ENCODE data around the gene RAB44. TPM values are rescaled to one million over a fixed set of nuclear protein-coding genes. Genes with fewer than 3 reads are reported as not detected.

Gene RAB44
- total and polyA plus RNA-seq, 4 donors: 0.05 to 0.59 (median 0.06) TPM; not detected in 1

DNA sequence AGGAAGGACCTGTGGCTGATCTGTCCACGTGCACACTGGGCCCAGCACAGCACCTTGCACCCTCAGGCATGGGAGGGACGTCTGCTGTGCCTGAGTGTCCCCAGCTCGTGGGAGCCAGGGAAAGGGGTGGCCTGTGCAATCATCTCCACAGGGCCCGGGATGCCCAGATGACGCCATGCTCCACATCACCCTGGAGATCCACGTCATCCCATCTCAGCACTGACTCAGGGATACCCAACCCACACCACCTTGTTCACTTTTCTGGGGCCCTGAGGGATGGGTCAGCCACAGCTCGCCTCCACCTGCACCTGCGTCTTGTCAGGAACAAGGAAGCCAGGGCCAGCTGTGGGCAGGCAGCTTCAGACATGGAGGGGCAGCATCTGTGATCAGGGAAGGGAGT lies 48.2 kb downstream of the RAB44 start:
- no peak overlapping the region for H3K4me3 ChIP-seq (ENCODE audit: low read depth, low read length)
- H3K4me1 ChIP-seq (ENCODE audit: control insufficient read depth, insufficient read depth, low read length): peaks cover 3% of the 10 kb centered on the region
- H3K9me3 ChIP-seq (ENCODE audit: control insufficient read depth, insufficient read depth, low read length): peaks cover 3% of the 10 kb centered on the region
- 84% methylated on average over 6 of the region's 8 CpGs for WGBS (ENCODE audit: insufficient coverage)
- peaks cover 73% of the 10 kb centered on the region for H3K36me3 ChIP-seq (ENCODE audit: control insufficient read depth, insufficient read depth, low read length)
- DNase-seq (ENCODE audit: low read depth in 4 of 6, low spot score in 6 of 6): no peak
- H3K27me3 ChIP-seq (ENCODE audit: control insufficient read depth, insufficient read depth, low read length): no peaks in the 10 kb centered on the region
- H3K27ac ChIP-seq (ENCODE audit: low read depth, low read length): no peak overlapping the region

- WGBS (ENCODE audit: insufficient coverage): 70% methylated on average over 14 of the region's 14 CpGs
- Histone ChIP-seq H3K36me3 (ENCODE audit: control insufficient read depth, insufficient read depth, low read length) (peaks cover 75% of the 10 kb centered on the region), H3K4me1 (ENCODE audit: control insufficient read depth, insufficient read depth, low read length) (peaks cover 3% of the 10 kb centered on the region), H3K27ac (ENCODE audit: low read depth, low read length) (no peak overlapping the region), H3K27me3 (ENCODE audit: control insufficient read depth, insufficient read depth, low read length) (no peaks in the 10 kb centered on the region), H3K9me3 (ENCODE audit: control insufficient read depth, insufficient read depth, low read length) (peaks cover 3% of the 10 kb centered on the region), H3K4me3 (ENCODE audit: low read depth, low read length) (no peak overlapping the region)
- no peak for DNase-seq (ENCODE audit: low read depth in 4 of 6, low spot score in 6 of 6)
Measured at GRCh38 chr6:36746251-36746650, 48.6 kb downstream of the RAB44 start.

DNA sequence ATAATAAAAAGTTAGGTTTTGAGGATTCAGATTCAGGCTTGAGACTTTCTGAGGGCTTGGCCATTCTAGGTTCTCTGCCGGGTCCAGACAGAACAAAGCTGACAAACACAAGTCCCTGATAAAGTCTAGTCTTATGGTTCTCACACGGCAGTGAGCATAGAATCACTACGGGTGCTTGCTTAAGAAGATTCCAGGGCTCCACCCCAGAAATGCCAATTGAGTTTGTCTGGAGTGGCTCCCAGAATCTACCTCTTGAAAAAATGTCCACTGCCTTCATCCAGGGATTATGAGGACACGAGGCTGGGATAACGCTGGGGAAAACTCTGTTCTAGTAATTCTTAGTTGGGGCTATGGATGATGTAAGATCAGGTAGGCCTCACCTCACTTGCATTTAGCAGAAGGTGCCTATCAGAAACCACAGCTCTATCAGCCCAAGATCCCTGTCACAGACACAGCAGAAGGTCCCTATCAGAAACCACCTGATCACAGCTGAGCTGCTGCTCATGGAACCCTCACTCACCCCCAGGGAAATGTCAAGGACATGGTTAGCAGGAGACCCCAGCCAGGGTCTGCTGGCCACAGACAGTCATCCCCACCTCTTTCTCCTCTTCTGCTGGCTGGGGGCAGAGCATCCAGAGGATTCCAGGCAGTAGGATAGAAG lies 52.3 kb downstream of the RAB44 start:
- Histone ChIP-seq H3K27ac (ENCODE audit: low read depth, low read length) (no peak overlapping the region), H3K4me3 (ENCODE audit: low read depth, low read length) (no peak overlapping the region), H3K27me3 (ENCODE audit: control insufficient read depth, insufficient read depth, low read length) (no peaks in the 10 kb centered on the region), H3K36me3 (ENCODE audit: control insufficient read depth, insufficient read depth, low read length) (peaks cover 61% of the 10 kb centered on the region), H3K4me1 (ENCODE audit: control insufficient read depth, insufficient read depth, low read length) (no peaks in the 10 kb centered on the region), H3K9me3 (ENCODE audit: control insufficient read depth, insufficient read depth, low read length) (peaks cover 3% of the 10 kb centered on the region)
- no peak for DNase-seq (ENCODE audit: low read depth in 4 of 6, low spot score in 6 of 6)
- 91% methylated on average over 4 of the region's 5 CpGs for WGBS (ENCODE audit: insufficient coverage)

DNA sequence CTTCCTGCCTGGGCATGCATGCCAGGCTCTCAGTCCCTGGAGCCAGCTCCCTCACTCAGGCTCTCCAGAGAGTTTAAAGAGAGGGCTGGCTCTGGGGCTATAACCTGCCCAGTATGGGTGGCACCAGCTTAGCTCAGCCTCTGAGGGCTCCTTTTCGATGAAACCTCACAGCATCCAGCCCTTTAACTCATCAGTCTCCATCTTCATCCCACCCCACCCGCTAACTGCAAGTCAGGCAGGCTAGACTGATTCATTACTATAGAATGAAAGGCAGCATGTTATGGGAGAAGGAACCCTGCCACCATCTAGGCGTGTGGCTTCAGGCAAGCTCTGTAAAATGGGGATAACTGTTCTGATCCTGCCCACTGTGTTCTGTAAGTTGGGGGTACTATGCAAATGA lies 53.5 kb downstream of the RAB44 start:
- peaks cover 3% of the 10 kb centered on the region for H3K9me3 ChIP-seq (ENCODE audit: control insufficient read depth, insufficient read depth, low read length)
- 83% methylated on average over 2 of the region's 3 CpGs for WGBS (ENCODE audit: insufficient coverage)
- no peaks in the 10 kb centered on the region for H3K27me3 ChIP-seq (ENCODE audit: control insufficient read depth, insufficient read depth, low read length)

GRCh38 chr6:36751833-36752186 lies 54.2 kb downstream of the RAB44 start:
- Histone ChIP-seq H3K9me3 (ENCODE audit: control insufficient read depth, insufficient read depth, low read length) (peaks cover 3% of the 10 kb centered on the region), H3K36me3 (ENCODE audit: control insufficient read depth, insufficient read depth, low read length) (peaks cover 61% of the 10 kb centered on the region), H3K4me1 (ENCODE audit: control insufficient read depth, insufficient read depth, low read length) (no peaks in the 10 kb centered on the region), H3K27ac (ENCODE audit: low read depth, low read length) (no peak overlapping the region), H3K27me3 (ENCODE audit: control insufficient read depth, insufficient read depth, low read length) (no peaks in the 10 kb centered on the region), H3K4me3 (ENCODE audit: low read depth, low read length) (no peak overlapping the region)
- 92% methylated on average over 1 of the region's 1 CpG for WGBS (ENCODE audit: insufficient coverage)
- DNase-seq (ENCODE audit: low read depth in 4 of 6, low spot score in 6 of 6): no peak

More for the DNA sequence above, 53.5 kb downstream of the RAB44 start:
- Histone ChIP-seq H3K4me3 (ENCODE audit: low read depth, low read length) (no peak overlapping the region), H3K27ac (ENCODE audit: low read depth, low read length) (no peak overlapping the region), H3K4me1 (ENCODE audit: control insufficient read depth, insufficient read depth, low read length) (no peaks in the 10 kb centered on the region), H3K36me3 (ENCODE audit: control insufficient read depth, insufficient read depth, low read length) (peaks cover 60% of the 10 kb centered on the region)
- DNase-seq (ENCODE audit: low read depth in 4 of 6, low spot score in 6 of 6): no peak

DNA sequence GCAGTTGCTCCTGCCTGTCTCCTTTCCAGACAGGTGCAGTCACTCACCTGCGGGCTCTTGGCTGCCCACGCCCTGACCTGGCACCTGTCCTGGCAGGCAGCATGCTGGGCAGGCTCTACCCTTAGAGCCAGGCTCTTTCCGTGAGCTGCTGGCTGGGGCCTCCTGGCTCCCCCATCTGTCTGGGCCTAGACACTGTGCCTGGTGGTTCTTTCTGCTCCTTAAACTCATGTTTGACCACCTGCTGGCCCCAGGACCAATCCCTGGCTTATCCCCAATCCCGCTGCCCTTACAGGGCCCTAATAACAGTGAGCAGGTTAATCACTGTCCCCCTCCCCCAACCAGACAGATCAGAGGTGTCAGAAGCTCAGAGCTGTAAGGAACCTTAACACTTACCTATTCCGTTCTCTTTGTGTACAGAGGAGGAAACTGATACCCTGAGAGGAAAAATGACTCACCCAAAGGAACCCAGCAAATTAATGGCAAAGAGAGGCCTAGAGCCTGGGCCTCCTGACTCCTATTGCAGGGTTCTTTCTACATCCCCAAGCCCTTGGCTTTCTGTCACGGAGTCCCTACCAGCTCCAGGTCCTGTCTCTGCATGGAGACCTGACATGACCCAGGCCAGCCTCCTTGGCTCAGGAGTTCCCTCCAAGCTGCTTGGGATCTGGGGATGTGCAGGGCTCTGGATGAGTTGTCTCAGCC lies 54.7 kb downstream of the RAB44 start:
- Histone ChIP-seq H3K27me3 (ENCODE audit: control insufficient read depth, insufficient read depth, low read length) (no peaks in the 10 kb centered on the region), H3K36me3 (ENCODE audit: control insufficient read depth, insufficient read depth, low read length) (peaks cover 63% of the 10 kb centered on the region), H3K4me1 (ENCODE audit: control insufficient read depth, insufficient read depth, low read length) (no peaks in the 10 kb centered on the region), H3K9me3 (ENCODE audit: control insufficient read depth, insufficient read depth, low read length) (peaks cover 3% of the 10 kb centered on the region), H3K4me3 (ENCODE audit: low read depth, low read length) (no peak overlapping the region), H3K27ac (ENCODE audit: low read depth, low read length) (no peak overlapping the region)
- 91% methylated on average over 5 of the region's 6 CpGs for WGBS (ENCODE audit: insufficient coverage)
- no peak for DNase-seq (ENCODE audit: low read depth in 4 of 6, low spot score in 6 of 6)

DNA sequence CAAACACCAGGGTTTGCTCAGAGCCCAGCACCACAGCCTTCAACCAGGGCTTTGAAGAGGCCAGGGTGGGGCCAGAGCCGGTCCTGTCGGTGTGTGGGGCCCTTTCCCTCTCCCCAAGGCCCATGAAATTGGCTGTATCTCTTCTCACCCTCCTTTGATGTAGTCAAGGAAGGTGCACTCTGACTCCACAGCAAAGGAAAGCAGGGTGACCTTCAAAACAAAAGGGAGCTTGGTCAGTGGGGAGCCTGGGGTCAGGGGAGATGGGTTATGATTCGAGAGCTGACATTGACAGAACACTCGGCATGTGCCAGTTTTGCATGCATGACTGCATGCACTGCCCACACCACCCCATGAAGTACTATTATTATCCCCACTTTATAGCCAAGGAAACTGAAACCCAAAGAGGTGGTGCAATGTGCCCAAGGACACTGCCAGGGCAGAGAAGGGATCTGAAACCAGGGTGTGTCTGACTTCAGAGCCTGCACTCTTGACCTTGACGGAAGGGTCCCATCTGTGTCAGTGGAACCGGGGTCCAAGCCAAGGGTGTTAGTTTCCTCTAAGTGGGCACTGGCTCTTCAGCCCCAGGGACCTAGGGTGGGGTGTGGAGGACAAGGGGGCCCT lies 55.4 kb downstream of the RAB44 start:
- 72% methylated on average over 4 of the region's 6 CpGs for WGBS (ENCODE audit: insufficient coverage)

GRCh38 chr6:36753671-36754405 lies 56.2 kb downstream of the RAB44 start:
- no peak overlapping the region for H3K4me3 ChIP-seq (ENCODE audit: low read depth, low read length)
- H3K36me3 ChIP-seq (ENCODE audit: control insufficient read depth, insufficient read depth, low read length): peaks cover 65% of the 10 kb centered on the region
- H3K4me1 ChIP-seq (ENCODE audit: control insufficient read depth, insufficient read depth, low read length): peaks cover 4% of the 10 kb centered on the region
- H3K27me3 ChIP-seq (ENCODE audit: control insufficient read depth, insufficient read depth, low read length): no peaks in the 10 kb centered on the region
- DNase-seq (ENCODE audit: low read depth in 4 of 6, low spot score in 6 of 6): no peak
- 85% methylated on average over 4 of the region's 7 CpGs for WGBS (ENCODE audit: insufficient coverage)
- peaks cover 3% of the 10 kb centered on the region for H3K9me3 ChIP-seq (ENCODE audit: control insufficient read depth, insufficient read depth, low read length)
- no peak overlapping the region for H3K27ac ChIP-seq (ENCODE audit: low read depth, low read length)

More for the DNA sequence above, 55.4 kb downstream of the RAB44 start:
- no peak for DNase-seq (ENCODE audit: low read depth in 4 of 6, low spot score in 6 of 6)
- no peak overlapping the region for H3K4me3 ChIP-seq (ENCODE audit: low read depth, low read length)
- no peaks in the 10 kb centered on the region for H3K4me1 ChIP-seq (ENCODE audit: control insufficient read depth, insufficient read depth, low read length)
- peaks cover 3% of the 10 kb centered on the region for H3K9me3 ChIP-seq (ENCODE audit: control insufficient read depth, insufficient read depth, low read length)
- H3K27ac ChIP-seq (ENCODE audit: low read depth, low read length): no peak overlapping the region
- H3K27me3 ChIP-seq (ENCODE audit: control insufficient read depth, insufficient read depth, low read length): no peaks in the 10 kb centered on the region
- peaks cover 61% of the 10 kb centered on the region for H3K36me3 ChIP-seq (ENCODE audit: control insufficient read depth, insufficient read depth, low read length)

DNA sequence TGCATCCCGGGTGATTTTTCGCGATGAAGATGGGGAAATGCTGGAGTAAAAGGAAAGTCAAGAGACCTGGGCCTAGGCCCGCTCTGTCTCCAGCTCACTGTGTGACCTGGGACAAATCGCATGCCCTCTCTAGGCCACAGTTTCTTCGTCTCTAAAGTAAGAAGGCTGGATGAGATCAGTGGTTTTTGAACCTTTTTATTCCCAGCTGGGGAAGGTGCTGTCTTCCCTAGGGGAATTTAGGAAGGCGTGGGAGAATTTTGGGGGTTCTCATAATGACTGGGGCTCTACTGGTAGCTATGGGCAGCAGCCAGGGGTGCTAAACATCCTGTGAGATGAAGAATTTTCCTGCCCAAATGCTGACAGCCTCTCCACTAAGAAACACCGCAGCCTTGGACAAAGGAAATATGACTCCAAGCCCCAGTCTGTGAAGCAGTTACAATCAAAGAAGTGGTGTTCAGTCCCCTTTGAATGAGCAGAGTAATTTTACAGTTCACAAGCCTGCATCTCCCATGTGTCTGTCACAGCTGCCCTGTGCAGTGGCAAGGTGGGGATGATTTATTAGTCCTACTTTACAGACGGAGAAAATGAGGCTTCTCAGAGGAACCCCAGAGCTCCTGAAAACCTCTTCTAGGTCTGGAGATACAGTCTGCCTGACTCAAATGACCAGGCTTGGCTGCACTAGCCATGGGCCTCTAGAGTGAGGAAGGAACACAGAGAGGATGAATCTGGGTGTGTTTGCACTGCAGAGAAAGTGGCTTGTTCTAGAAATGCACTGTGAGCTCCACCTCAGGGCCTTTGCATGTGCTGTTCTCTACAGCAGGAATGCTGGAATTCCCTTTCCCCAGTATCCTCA lies 57.2 kb downstream of the RAB44 start:
- DNase-seq (ENCODE audit: low read depth in 4 of 6, low spot score in 6 of 6): no peak
- 81% methylated on average over 7 of the region's 9 CpGs for WGBS (ENCODE audit: insufficient coverage)
- H3K4me3 ChIP-seq (ENCODE audit: low read depth, low read length): no peak overlapping the region
- peaks cover 5% of the 10 kb centered on the region for H3K4me1 ChIP-seq (ENCODE audit: control insufficient read depth, insufficient read depth, low read length)
- peaks cover 3% of the 10 kb centered on the region for H3K9me3 ChIP-seq (ENCODE audit: control insufficient read depth, insufficient read depth, low read length)
- peaks cover 62% of the 10 kb centered on the region for H3K36me3 ChIP-seq (ENCODE audit: control insufficient read depth, insufficient read depth, low read length)
- H3K27me3 ChIP-seq (ENCODE audit: control insufficient read depth, insufficient read depth, low read length): no peaks in the 10 kb centered on the region
- H3K27ac ChIP-seq (ENCODE audit: low read depth, low read length): no peak overlapping the region

All from spinal cord (tissue), 10 donors.